ENCODE results near the gene TTC21B. TPM values are rescaled to one million over a fixed set of nuclear protein-coding genes. Genes with fewer than 3 reads are reported as not detected.
A peak's percentile ranks its signal among the peaks of the same experiment; 100 is the strongest.
"Not testable (repeated sequence)": the region's sequence is repeated elsewhere in the genome, so short reads cannot be mapped to it uniquely, and the experiment has no call there.

TTC21B gene
- total and polyA plus RNA-seq, 2 donors from 2014 or later: 8.4 to 15.2 TPM

DNA sequence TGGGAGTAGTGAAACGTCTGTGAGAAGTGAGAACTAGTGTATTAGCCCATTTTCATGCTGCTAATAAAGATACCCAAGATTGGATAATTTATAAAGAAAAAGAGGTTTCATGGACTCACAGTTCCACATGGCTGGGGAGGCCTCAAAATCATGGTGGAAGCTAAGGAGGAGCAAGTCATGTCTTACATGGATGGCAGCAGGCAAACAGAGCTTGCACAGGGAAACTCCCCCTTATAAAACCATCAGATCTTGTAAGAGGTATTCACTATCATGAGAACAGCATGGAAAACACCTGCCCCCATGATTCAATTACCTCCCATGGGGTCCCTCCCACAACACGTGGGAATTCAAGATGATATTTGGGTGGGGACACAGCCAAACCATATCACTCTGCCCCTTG, 93.9 kb downstream of the TTC21B start:
- H3K9me3 ChIP-seq (ENCODE audit: control insufficient read depth in 2 of 3, insufficient read depth in 1 of 3, low read length in 3 of 3); H3K4me1 ChIP-seq (ENCODE audit: control insufficient read depth in 2 of 3, insufficient read depth in 2 of 3, low read depth in 1 of 3, low read length in 3 of 3); FAIRE-seq; H3K4me3 ChIP-seq (ENCODE audit: low read length in 3 of 3); H3K36me3 ChIP-seq (ENCODE audit: control insufficient read depth in 2 of 3, insufficient read depth in 3 of 3, low read length in 3 of 3); intact Hi-C loops (cut with DNase I); H3K27ac ChIP-seq (ENCODE audit: low read depth in 2 of 2, low read length in 2 of 2); H3K27me3 ChIP-seq (ENCODE audit: control insufficient read depth, insufficient read depth, low read length); DNase-seq; H3K9ac ChIP-seq (ENCODE audit: low read length in 3 of 3): not testable (repeated sequence)

GRCh38 chr2:165857876-165858275, 95.7 kb downstream of the TTC21B start:
- TF ChIP-seq, protein P1, sequence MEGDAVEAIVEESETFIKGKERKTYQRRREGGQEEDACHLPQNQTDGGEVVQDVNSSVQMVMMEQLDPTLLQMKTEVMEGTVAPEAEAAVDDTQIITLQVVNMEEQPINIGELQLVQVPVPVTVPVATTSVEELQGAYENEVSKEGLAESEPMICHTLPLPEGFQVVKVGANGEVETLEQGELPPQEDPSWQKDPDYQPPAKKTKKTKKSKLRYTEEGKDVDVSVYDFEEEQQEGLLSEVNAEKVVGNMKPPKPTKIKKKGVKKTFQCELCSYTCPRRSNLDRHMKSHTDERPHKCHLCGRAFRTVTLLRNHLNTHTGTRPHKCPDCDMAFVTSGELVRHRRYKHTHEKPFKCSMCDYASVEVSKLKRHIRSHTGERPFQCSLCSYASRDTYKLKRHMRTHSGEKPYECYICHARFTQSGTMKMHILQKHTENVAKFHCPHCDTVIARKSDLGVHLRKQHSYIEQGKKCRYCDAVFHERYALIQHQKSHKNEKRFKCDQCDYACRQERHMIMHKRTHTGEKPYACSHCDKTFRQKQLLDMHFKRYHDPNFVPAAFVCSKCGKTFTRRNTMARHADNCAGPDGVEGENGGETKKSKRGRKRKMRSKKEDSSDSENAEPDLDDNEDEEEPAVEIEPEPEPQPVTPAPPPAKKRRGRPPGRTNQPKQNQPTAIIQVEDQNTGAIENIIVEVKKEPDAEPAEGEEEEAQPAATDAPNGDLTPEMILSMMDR (IDR thresholded peaks at IDR 0.05; ENCODE audit: borderline replicate concordance, extremely low read depth, insufficient read depth): no peak

GRCh38 chr2:165852394-165852793, 101.2 kb downstream of the TTC21B start:
- TF ChIP-seq, protein P1 (IDR thresholded peaks at IDR 0.05; ENCODE audit: borderline replicate concordance, extremely low read depth, insufficient read depth): no peak
- FAIRE-seq: no peak
- H3K36me3 ChIP-seq (ENCODE audit: control insufficient read depth in 2 of 3, insufficient read depth in 3 of 3, low read length in 3 of 3): no peaks in the 10 kb centered on the region
- no peak overlapping the region for H3K4me3 ChIP-seq (ENCODE audit: low read length in 3 of 3)
- H3K9me3 ChIP-seq (ENCODE audit: control insufficient read depth in 2 of 3, insufficient read depth in 1 of 3, low read length in 3 of 3): peaks cover 0 to 9% (median 5%) of the 10 kb centered on the region in 3 donors
- no peak for DNase-seq
- intact Hi-C loops (cut with DNase I): no loop called here
- no peaks in the 10 kb centered on the region for H3K27me3 ChIP-seq (ENCODE audit: control insufficient read depth, insufficient read depth, low read length)
- no peaks in the 10 kb centered on the region for H3K4me1 ChIP-seq (ENCODE audit: control insufficient read depth in 2 of 3, insufficient read depth in 2 of 3, low read depth in 1 of 3, low read length in 3 of 3)
- H3K27ac ChIP-seq (ENCODE audit: low read depth in 2 of 2, low read length in 2 of 2): no peak overlapping the region
- no peak overlapping the region for H3K9ac ChIP-seq (ENCODE audit: low read length in 3 of 3)

More at GRCh38 chr2:165857876-165858275, 95.7 kb downstream of the TTC21B start:
- intact Hi-C loops (cut with DNase I): no loop called here
- H3K27ac ChIP-seq (ENCODE audit: low read depth in 2 of 2, low read length in 2 of 2): no peak overlapping the region
- FAIRE-seq (no peak), DNase-seq (peak in 1 of 5 donors; percentile 9)
- no peak overlapping the region for H3K4me3 ChIP-seq (ENCODE audit: low read length in 3 of 3)
- no peak overlapping the region for H3K9ac ChIP-seq (ENCODE audit: low read length in 3 of 3)
- H3K9me3 ChIP-seq (ENCODE audit: control insufficient read depth in 2 of 3, insufficient read depth in 1 of 3, low read length in 3 of 3): peaks cover 0 to 2% (median 0%) of the 10 kb centered on the region in 3 donors
- H3K4me1 ChIP-seq (ENCODE audit: control insufficient read depth in 2 of 3, insufficient read depth in 2 of 3, low read depth in 1 of 3, low read length in 3 of 3): no peaks in the 10 kb centered on the region
- H3K27me3 ChIP-seq (ENCODE audit: control insufficient read depth, insufficient read depth, low read length): no peaks in the 10 kb centered on the region
- peaks cover 0 to 1% (median 0%) of the 10 kb centered on the region in 3 donors for H3K36me3 ChIP-seq (ENCODE audit: control insufficient read depth in 2 of 3, insufficient read depth in 3 of 3, low read length in 3 of 3)

DNA sequence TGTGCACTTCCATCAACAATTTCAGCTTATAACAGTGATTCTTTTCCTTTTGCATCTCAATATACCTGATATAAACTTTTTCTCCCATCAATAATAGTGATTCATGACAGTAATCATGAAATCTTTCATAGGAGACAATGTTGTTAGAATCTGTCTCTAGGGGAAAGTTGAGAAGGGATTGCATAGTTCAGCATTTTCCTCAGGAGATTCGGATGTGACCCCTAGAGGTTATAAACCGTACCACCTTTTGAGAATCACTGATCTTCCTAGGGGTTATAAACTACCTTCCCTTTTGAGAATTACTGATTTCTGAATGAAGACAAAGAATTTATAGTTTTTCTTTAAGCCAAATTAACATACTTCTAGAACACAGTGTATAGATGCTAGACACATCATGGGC, 106.6 kb downstream of the TTC21B start:
- TF ChIP-seq, protein P1 (IDR thresholded peaks at IDR 0.05; ENCODE audit: borderline replicate concordance, extremely low read depth, insufficient read depth): no peak
- peaks cover 0 to under 1% (median 0%) of the 10 kb centered on the region in 3 donors for H3K9me3 ChIP-seq (ENCODE audit: control insufficient read depth in 2 of 3, insufficient read depth in 1 of 3, low read length in 3 of 3)
- DNase-seq: no peak
- H3K4me3 ChIP-seq (ENCODE audit: low read length in 3 of 3): no peak overlapping the region
- FAIRE-seq: no peak
- H3K36me3 ChIP-seq (ENCODE audit: control insufficient read depth in 2 of 3, insufficient read depth in 3 of 3, low read length in 3 of 3): no peaks in the 10 kb centered on the region
- no peaks in the 10 kb centered on the region for H3K4me1 ChIP-seq (ENCODE audit: control insufficient read depth in 2 of 3, insufficient read depth in 2 of 3, low read depth in 1 of 3, low read length in 3 of 3)
- no peaks in the 10 kb centered on the region for H3K27me3 ChIP-seq (ENCODE audit: control insufficient read depth, insufficient read depth, low read length)
- no peak overlapping the region for H3K9ac ChIP-seq (ENCODE audit: low read length in 3 of 3)
- intact Hi-C loops (cut with DNase I): no loop called here
- no peak overlapping the region for H3K27ac ChIP-seq (ENCODE audit: low read depth in 2 of 2, low read length in 2 of 2)

Data from kidney (tissue), 14 donors.